C1 segment of cervical spinal cord (tissue), 14 donors: Measurements from ENCODE around the gene NXF2B.
"Not testable (repeated sequence)": the region's sequence is repeated elsewhere in the genome, so short reads cannot be mapped to it uniquely, and the experiment has no call there.

ENCODE experiments used
- DNase-seq, 14 donors: peaks; one replicate each; lab custom pipeline; 2025; lab: John Stamatoyannopoulos, UW

Gene NXF2B, protein sequence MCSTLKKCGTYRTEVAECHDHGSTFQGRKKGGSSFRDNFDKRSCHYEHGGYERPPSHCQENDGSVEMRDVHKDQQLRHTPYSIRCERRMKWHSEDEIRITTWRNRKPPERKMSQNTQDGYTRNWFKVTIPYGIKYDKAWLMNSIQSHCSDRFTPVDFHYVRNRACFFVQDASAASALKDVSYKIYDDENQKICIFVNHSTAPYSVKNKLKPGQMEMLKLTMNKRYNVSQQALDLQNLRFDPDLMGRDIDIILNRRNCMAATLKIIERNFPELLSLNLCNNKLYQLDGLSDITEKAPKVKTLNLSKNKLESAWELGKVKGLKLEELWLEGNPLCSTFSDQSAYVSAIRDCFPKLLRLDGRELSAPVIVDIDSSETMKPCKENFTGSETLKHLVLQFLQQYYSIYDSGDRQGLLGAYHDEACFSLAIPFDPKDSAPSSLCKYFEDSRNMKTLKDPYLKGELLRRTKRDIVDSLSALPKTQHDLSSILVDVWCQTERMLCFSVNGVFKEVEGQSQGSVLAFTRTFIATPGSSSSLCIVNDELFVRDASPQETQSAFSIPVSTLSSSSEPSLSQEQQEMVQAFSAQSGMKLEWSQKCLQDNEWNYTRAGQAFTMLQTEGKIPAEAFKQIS

GRCh38 chrX:102439908-102440307 is at the start of gene NXF2B:
Gene NXF2B (minus strand): TSS chrX:102440008. CDS start chrX:102380036, 59,972 bp downstream.
- not testable (repeated sequence) for DNase-seq

- not testable (repeated sequence) for DNase-seq
These were observed 39.0 kb upstream of the NXF2B start for GRCh38 chrX:102478765-102479164.

GRCh38 chrX:102471762-102472220 is 32.0 kb upstream of the NXF2B start, which contains the start of gene TCP11X2:
Gene TCP11X2 (minus strand): TSS chrX:102471812.
- not testable (repeated sequence) for DNase-seq

GRCh38 chrX:102470215-102470614 is 30.4 kb upstream of the NXF2B start:
- not testable (repeated sequence) for DNase-seq

GRCh38 chrX:102458615-102459014 is 18.8 kb upstream of the NXF2B start:
- DNase-seq = not testable (repeated sequence)

DNA sequence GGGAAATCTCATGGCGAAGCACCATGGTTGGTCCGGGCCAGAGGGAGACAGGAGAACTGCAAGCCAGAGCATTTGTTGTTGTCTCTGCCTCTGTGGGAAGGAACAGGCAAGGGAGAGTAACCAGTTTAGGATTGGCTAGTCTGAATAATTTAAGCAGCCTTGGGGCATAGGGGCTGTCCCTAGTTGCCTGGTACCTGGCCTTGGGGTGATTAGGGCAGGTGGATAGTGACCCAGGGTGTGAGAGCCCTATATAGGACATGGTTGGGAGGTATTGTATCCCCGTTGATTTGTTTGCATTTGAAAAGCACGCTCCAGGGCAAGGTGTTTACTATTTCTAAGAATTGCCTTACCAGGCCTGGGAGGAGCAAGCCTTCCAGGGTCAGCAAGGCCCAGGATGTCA is 25.3 kb downstream of the NXF2B start:
- DNase-seq = not testable (repeated sequence)

DNA sequence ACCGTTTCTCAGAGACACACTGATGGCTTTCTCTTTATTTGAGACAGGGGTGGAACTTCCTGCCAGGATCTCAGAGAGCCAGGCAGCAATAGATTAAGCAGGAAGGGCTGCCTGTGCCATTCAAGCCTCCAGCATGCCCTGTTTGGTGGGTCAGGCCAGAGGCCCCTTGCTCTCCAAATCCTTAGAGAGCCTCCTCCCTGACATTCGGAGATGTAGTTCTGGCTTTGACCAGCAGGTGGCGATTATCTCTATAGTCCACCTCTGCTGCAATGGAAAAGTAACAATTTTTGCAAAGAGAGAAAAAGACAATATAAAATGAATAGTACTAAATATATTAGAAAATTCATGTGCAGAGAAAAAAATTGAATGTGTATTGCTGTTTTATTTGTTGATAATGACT is 93.9 kb downstream of the NXF2B start:
- DNase-seq = no peak

DNA sequence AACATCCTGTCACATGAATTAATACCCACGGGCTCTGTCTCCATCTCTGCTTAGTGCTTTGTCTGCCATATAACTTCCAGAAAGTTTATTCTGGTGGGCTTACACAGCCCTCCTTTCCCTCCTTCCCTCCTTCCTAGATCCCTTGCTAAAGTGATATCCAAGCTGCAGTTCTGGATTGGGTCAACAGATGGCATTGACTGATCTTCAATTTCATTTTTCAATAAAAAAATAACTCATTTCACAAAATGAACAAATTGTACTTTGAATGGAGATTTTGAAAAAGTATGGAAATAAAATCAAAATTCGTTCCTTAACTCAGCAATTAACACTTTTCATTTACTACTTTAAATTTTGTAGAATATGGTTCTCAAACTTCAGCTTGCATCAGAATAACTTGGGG is 97.9 kb downstream of the NXF2B start:
- no peak for DNase-seq

DNA sequence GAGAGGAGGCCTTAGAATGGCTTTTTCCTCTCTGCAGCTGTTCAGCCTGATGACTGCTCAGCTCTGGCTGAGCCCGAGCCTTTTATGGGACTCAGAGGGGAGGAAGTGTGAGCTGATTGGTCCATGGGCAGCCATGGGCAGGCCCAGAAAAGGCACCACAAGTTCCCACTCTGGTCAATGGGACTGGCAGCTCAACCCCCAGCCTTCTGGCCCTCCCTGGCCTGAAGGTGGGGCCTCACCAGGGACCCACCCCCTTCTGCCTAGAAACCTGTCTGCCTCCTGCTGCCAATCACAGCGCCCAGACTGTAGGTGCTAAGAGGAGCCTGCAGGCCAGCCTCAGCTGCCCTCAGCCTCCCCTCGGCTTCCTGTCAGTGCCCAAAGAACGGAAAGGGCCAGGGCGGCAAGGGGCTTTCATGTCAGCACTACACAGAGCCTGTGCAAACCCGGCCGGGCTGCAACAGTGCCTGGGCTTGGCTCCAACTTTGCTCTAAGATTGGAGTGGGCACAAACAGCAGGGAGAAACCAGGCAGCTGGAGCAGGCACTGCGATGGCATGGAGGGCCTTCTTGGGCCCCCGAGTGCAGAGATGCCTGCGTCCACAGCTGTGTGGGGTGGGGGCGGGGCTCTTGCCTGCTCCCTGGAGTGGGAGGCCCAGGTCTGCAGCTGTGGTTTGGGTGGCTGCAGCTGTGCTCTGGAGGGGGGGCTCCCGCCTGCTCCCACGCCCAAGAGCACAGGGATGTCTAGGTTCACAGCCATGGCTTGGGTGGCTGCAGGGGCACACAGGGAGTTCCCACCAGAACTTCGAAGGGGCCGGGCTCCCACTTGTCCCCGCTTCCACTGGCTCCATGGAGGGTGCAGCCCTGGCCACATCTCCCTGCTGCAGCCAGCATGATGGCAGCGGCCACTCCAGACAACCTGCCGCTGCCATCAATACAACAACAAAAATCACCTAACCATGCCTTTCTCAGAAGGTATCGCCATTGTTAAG is 100.2 kb downstream of the NXF2B start:
- DNase-seq = no peak

GRCh38 chrX:102338162-102338561 is 101.6 kb downstream of the NXF2B start:
- DNase-seq = no peak
